ENCODE measurements around the gene CCDC3.

The CCDC3 gene

DNA sequence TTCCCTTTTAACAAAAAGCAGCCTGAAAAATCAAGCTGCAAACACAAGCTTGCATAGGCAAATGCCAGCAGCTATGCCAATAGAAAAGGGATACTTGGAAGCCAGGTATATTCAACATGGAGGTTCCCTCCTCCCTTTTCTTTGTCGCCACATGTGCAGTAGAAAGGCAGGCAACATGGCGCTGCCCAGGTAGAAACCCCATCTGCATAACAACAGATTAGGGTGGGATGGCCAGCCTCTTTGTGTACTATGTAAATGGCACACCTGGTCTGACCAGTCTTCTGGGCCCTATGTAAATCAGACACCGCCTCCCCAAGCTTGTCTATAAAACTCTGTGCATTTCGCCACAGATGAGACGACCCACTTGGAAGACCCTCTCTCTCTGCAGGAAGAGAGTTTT is 58.1 kb downstream of the CCDC3 start:
- H3K4me3 ChIP-seq (ENCODE audit: low read depth, low read length), result no peak overlapping the region
- TF ChIP-seq, protein P1, sequence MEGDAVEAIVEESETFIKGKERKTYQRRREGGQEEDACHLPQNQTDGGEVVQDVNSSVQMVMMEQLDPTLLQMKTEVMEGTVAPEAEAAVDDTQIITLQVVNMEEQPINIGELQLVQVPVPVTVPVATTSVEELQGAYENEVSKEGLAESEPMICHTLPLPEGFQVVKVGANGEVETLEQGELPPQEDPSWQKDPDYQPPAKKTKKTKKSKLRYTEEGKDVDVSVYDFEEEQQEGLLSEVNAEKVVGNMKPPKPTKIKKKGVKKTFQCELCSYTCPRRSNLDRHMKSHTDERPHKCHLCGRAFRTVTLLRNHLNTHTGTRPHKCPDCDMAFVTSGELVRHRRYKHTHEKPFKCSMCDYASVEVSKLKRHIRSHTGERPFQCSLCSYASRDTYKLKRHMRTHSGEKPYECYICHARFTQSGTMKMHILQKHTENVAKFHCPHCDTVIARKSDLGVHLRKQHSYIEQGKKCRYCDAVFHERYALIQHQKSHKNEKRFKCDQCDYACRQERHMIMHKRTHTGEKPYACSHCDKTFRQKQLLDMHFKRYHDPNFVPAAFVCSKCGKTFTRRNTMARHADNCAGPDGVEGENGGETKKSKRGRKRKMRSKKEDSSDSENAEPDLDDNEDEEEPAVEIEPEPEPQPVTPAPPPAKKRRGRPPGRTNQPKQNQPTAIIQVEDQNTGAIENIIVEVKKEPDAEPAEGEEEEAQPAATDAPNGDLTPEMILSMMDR (IDR thresholded peaks at IDR 0.05; ENCODE audit: low read depth, low read length), result no peak

DNA sequence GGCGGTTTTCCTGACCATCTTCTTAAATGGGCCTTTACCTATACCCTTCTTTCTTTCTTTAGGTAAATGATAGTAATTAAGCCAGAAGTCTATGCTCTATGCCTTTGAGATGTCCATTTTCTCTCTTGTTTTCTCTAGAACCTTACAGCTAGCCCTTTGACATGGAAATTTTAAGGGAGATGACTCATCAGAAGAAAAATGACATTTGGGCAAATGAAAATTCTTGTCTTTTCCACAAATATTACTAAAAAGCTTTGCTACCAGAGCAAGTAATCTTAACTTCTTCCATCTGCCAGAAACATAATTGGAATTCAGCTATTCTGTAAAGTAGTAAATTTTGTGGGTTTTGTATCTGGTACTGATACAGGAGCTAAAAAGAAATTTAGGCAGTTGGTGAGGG is 59.5 kb downstream of the CCDC3 start:
- TF ChIP-seq, protein P1 (IDR thresholded peaks at IDR 0.05; ENCODE audit: low read depth, low read length), result no peak
- no peak overlapping the region for H3K4me3 ChIP-seq (ENCODE audit: low read depth, low read length)

DNA sequence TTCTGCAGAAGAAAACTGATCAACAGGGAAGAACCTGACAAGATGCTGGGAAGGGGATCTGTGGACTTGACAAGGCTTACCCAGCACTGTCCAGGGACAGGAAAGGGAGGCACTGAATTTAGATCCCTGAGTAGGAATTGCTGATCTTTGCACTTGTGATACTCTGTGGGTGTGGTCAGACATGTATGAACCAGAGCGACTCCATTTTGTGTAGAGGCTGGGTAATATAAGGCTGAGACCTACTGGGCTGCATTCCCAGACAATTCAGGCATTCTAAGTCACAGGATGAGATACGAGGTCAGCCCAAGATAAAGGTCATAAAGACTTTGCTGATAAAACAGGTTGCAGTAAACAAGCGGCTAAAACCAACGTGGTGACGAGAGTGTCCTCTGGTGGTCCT is 60.7 kb downstream of the CCDC3 start:
- TF ChIP-seq, protein P1 (IDR thresholded peaks at IDR 0.05; ENCODE audit: low read depth, low read length), result no peak
- H3K4me3 ChIP-seq (ENCODE audit: low read depth, low read length), result no peak overlapping the region

DNA sequence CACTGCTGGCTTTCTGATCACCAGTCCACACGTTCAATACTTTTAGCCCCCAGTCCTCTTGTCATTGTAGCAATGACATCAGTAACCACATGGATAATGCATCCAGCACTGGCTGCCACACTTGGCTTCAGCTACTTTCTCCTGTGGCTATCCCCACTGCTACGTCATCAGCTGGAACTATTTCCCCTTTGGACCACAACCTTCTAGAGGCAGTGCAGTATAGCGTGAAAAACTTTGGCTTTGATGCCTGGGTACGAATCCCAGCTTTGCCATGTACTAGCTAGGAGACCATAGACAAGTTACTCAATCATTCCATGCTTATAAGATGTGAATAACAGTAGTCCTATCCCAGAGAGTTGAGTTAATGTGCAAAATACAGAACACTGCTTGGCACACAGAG is 63.2 kb downstream of the CCDC3 start:
- no peak overlapping the region for H3K4me3 ChIP-seq (ENCODE audit: low read depth, low read length)
- TF ChIP-seq, protein P1 (IDR thresholded peaks at IDR 0.05; ENCODE audit: low read depth, low read length), result no peak

DNA sequence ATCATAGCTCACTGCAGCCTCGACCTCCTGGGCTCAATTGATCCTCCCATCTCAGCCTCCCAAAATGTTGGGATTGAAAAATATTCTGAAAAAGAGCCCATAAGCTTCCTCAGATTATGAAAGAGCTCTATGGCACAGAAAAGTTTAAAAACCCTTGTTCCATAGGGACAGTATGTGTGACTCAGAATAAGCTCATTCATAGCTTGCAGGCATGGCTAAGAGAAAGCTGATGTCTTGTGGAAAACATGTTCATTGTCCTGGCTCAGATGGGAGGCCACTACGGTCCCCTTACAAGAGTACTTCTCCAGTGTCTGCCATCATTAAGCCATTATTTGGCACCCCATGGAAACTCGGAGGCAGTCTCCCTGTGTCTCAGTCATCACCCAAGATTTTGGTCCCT is 64.0 kb downstream of the CCDC3 start:
- no peak overlapping the region for H3K4me3 ChIP-seq (ENCODE audit: low read depth, low read length)
- TF ChIP-seq, protein P1 (IDR thresholded peaks at IDR 0.05; ENCODE audit: low read depth, low read length), result no peak

DNA sequence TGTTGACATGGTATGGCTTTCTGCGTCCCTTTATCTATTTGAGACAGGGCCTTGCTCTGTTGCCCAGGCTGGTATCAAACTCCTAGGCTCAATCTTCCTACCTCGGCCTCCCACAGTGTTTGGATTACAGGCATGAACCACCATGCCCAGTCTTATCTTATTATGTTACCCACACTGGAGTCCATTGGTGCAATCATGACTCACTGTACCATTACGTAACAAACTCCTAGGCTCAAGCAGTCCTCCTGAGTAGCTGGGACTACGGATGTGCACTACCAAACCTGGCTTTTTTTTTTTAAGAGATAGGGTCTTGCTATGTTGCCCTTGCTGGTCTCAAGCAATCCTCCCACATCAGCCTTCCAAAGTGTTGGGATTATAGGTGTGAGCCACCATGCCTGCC is 66.7 kb downstream of the CCDC3 start:
- TF ChIP-seq, protein P1 (IDR thresholded peaks at IDR 0.05; ENCODE audit: low read depth, low read length), result no peak
- no peak overlapping the region for H3K4me3 ChIP-seq (ENCODE audit: low read depth, low read length)

DNA sequence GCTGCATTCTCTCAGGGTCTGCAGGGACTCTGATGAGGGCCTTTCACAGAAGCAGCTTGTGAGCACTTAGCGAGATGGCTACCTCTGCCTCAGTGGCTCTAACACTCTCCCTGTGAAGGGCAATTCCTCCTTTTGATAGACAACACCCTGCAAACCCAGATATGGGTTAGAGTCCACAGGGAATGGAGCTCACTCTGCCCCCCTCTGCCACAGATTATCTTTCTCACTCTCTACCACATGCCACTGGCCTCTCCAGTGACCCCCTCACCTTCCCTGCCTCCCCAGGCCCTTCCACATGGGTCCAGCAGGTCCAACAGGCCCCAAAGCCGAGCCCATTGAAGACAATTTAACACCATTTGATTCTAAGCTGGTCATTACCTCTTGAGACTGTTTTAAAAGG is 72.1 kb downstream of the CCDC3 start:
- H3K4me3 ChIP-seq (ENCODE audit: low read depth, low read length), result no peak overlapping the region
- TF ChIP-seq, protein P1 (IDR thresholded peaks at IDR 0.05; ENCODE audit: low read depth, low read length), result no peak
